SU-DHL-6 (cell line): ENCODE results near the gene UGT1A6.

ENCODE experiments used
- H2AFZ ChIP-seq: fragments of 200-600 bp; sonication (generic); 2 replicates; pipeline ENCODE4 v1.6.1; 2014; ENCODE audit warnings: low read depth, mild to moderate bottlenecking, moderate library complexity, mixed read lengths, antibody characterized with exemption, low read length; ENCODE audit not compliant: severe bottlenecking
- H3F3A ChIP-seq: fragments of 200-600 bp; shearing (Covaris generic); 2 replicates; pipeline ENCODE4 v1.6.0; 2016; ENCODE audit warnings: antibody characterized with exemption, mild to moderate bottlenecking; ENCODE audit not compliant: insufficient read depth
- H3K27ac ChIP-seq: fragments of 200-600 bp; sonication (generic); 2 replicates; pipeline ENCODE4 v1.5.1; 2016; ENCODE audit warnings: low read depth, mild to moderate bottlenecking, low read length, moderate library complexity, mixed read lengths
- H3K27me3 ChIP-seq: fragments of 200-600 bp; sonication (generic), shearing (Covaris generic); 2 replicates; pipeline ENCODE4 v1.6.0; 2014; ENCODE audit warnings: mild to moderate bottlenecking, low read length
- H3K36me3 ChIP-seq: fragments of 200-600 bp; sonication (generic); 2 replicates; pipeline ENCODE4 v1.6.1; 2014; ENCODE audit warnings: mild to moderate bottlenecking, low read length, mixed read lengths
- H3K4me2 ChIP-seq: fragments of 300-600, 200-600 bp; shearing (Covaris generic), sonication (generic); 2 replicates; pipeline ENCODE4 v1.6.0; 2014; ENCODE audit warnings: low read length, low read depth, mild to moderate bottlenecking; ENCODE audit not compliant: poor library complexity, severe bottlenecking
- H3K4me3 ChIP-seq: fragments of 200-600 bp; sonication (generic); 2 replicates; pipeline ENCODE4 v1.5.1; 2014; ENCODE audit warnings: antibody characterized with exemption, low read length, mild to moderate bottlenecking, mixed read lengths; ENCODE audit not compliant: insufficient read depth, poor library complexity, severe bottlenecking
- H3K79me2 ChIP-seq: fragments of 200-600 bp; sonication (generic); 2 replicates; pipeline ENCODE4 v1.6.1; 2014; ENCODE audit warnings: mild to moderate bottlenecking, low read length, moderate library complexity; ENCODE audit not compliant: insufficient read depth
- H3K9ac ChIP-seq: fragments of 200-600 bp; sonication (generic); 2 replicates; pipeline ENCODE4 v1.7.0; 2014; ENCODE audit warnings: mild to moderate bottlenecking, low read length
- H3K9me2 ChIP-seq: fragments of 200-600 bp; sonication (generic); replicated peaks from 2 replicates; pipeline ENCODE4 v1.6.1; 2014; ENCODE audit warnings: low read length; ENCODE audit not compliant: insufficient read depth
- H3K9me3 ChIP-seq: fragments of 200-600 bp; sonication (generic); 2 replicates; pipeline ENCODE4 v1.6.1; 2014; ENCODE audit warnings: low read length, mixed read lengths; ENCODE audit not compliant: insufficient read depth
- H4K20me1 ChIP-seq: fragments of 200-600 bp; sonication (generic); 2 replicates; pipeline ENCODE4 v1.6.1; 2014; ENCODE audit warnings: low read depth, mild to moderate bottlenecking, antibody characterized with exemption, low read length, moderate library complexity, mixed read lengths
- CTCF ChIP-seq: fragments of 200-600 bp; sonication (generic); IDR thresholded peaks from one replicate; pipeline ENCODE4 v1.5.1; 2017; ENCODE audit warnings: antibody characterized with exemption, mild to moderate bottlenecking, low read length, moderate library complexity; ENCODE audit not compliant: insufficient read depth, poor library complexity, severe bottlenecking
- EZH2phosphoT487 ChIP-seq: fragments of 200-600 bp; sonication (generic), shearing (Covaris generic); conservative IDR thresholded peaks from 2 replicates; pipeline ENCODE4 v1.6.1; 2018; ENCODE audit warnings: mild to moderate bottlenecking, antibody characterized with exemption, low read length, moderate library complexity, mixed read lengths

UGT1A6 gene

GRCh38 chr2:233811087-233811486 lies 118.4 kb downstream of the UGT1A6 start:
- TF ChIP-seq CTCF = no peak
- TF ChIP-seq EZH2phosphoT487 = no peak
- H3K9ac ChIP-seq = no peak overlapping the region
- H3K36me3 ChIP-seq = no peaks in the 10 kb centered on the region
- no peaks in the 10 kb centered on the region for H3K27me3 ChIP-seq
- H3K9me3 ChIP-seq = no peaks in the 10 kb centered on the region
- no peaks in the 10 kb centered on the region for H3F3A ChIP-seq
- no peak overlapping the region for H3K4me3 ChIP-seq
- no peak overlapping the region for H3K4me2 ChIP-seq
- no peak overlapping the region for H2AFZ ChIP-seq
- no peaks in the 10 kb centered on the region for H3K9me2 ChIP-seq
- no peaks in the 10 kb centered on the region for H3K79me2 ChIP-seq
- no peaks in the 10 kb centered on the region for H4K20me1 ChIP-seq
- H3K27ac ChIP-seq = no peak overlapping the region

- Histone ChIP-seq H3K36me3 (no peaks in the 10 kb centered on the region), H3F3A (no peaks in the 10 kb centered on the region), H3K27me3 (no peaks in the 10 kb centered on the region), H3K79me2 (no peaks in the 10 kb centered on the region), H3K27ac (no peak overlapping the region), H3K9me2 (no peaks in the 10 kb centered on the region), H3K9me3 (no peaks in the 10 kb centered on the region), H3K4me3 (no peak overlapping the region), H2AFZ (no peak overlapping the region), H4K20me1 (no peaks in the 10 kb centered on the region), H3K4me2 (no peak overlapping the region), H3K9ac (no peak overlapping the region)
- TF ChIP-seq CTCF = no peak
- no peak for TF ChIP-seq EZH2phosphoT487
These were observed 119.0 kb downstream of the UGT1A6 start for GRCh38 chr2:233811732-233812131.

GRCh38 chr2:233813236-233814055 lies 120.8 kb downstream of the UGT1A6 start:
- Histone ChIP-seq H3K9ac (no peak overlapping the region), H4K20me1 (no peaks in the 10 kb centered on the region), H3K4me3 (no peak overlapping the region), H3K9me3 (no peaks in the 10 kb centered on the region), H3K36me3 (no peaks in the 10 kb centered on the region), H3F3A (no peaks in the 10 kb centered on the region), H3K79me2 (no peaks in the 10 kb centered on the region), H3K4me2 (no peak overlapping the region), H2AFZ (no peak overlapping the region), H3K27ac (no peak overlapping the region), H3K27me3 (no peaks in the 10 kb centered on the region), H3K9me2 (no peaks in the 10 kb centered on the region)
- no peak for TF ChIP-seq CTCF
- no peak for TF ChIP-seq EZH2phosphoT487
